A673 (cell line): ENCODE data around the gene AIF1. TPM values are rescaled to one million over a fixed set of nuclear protein-coding genes. Genes with fewer than 3 reads are reported as not detected.

ENCODE experiments used
- BruUV-seq: library from RNA; stranded (reverse); fragments of 400-500 nt; replicated peaks from 2 replicates; lab custom pipeline; 2021; lab: Mats Ljungman, UMichigan
- CTCF ChIA-PET: fragments of 300-600 bp; sonication (Branson Sonifier 250); formaldehyde crosslinking; loops from one replicate; lab custom pipeline; 2022; ENCODE audit warnings: antibody characterized with exemption; lab: Charles Lee
- POLR2A ChIA-PET: fragments of 300-600 bp; sonication (Branson Sonifier 250); formaldehyde crosslinking; loops from one replicate; lab custom pipeline; 2022; ENCODE audit warnings: antibody characterized with exemption; ENCODE audit not compliant: low non-redundant PET; lab: Charles Lee
- DNase-seq: peaks from one replicate; pipeline ENCODE4 v3.0.0-alpha.2; 2015; ENCODE audit warnings: low spot score
- H3K27ac ChIP-seq: fragments of 200-600 bp; sonication (generic); 2 replicates; pipeline ENCODE4 v1.5.1; 2016; ENCODE audit warnings: mixed run types, low read depth, mild to moderate bottlenecking, mixed read lengths, antibody characterized with exemption, low read length; ENCODE audit not compliant: poor library complexity, severe bottlenecking
- H3K27me3 ChIP-seq: fragments of 200-600 bp; sonication (generic); replicated peaks from 2 replicates; pipeline ENCODE4 v1.6.1; 2017; ENCODE audit warnings: mixed run types, low read depth, mild to moderate bottlenecking, mixed read lengths, antibody characterized with exemption, low read length; ENCODE audit not compliant: insufficient read depth, poor library complexity
- H3K36me3 ChIP-seq: fragments of 200-600 bp; sonication (generic); 2 replicates; pipeline ENCODE4 v1.6.1; 2016; ENCODE audit warnings: mixed run types, mild to moderate bottlenecking, mixed read lengths, antibody characterized with exemption, low read length; ENCODE audit not compliant: insufficient read depth, poor library complexity, severe bottlenecking
- H3K4me1 ChIP-seq: fragments of 200-600 bp; sonication (generic); 2 replicates; pipeline ENCODE4 v1.6.1; 2017; ENCODE audit warnings: mixed run types, mild to moderate bottlenecking, mixed read lengths, antibody characterized with exemption, low read length; ENCODE audit not compliant: insufficient read depth, poor library complexity, severe bottlenecking
- H3K4me3 ChIP-seq: fragments of 200-600 bp; sonication (generic); 2 replicates; pipeline ENCODE4 v1.5.1; 2016; ENCODE audit warnings: low read depth, mixed run types, mild to moderate bottlenecking, mixed read lengths, low read length; ENCODE audit not compliant: poor library complexity, severe bottlenecking
- H3K9me3 ChIP-seq: fragments of 200-600 bp; sonication (generic); 2 replicates; pipeline ENCODE4 v1.6.1; 2016; ENCODE audit warnings: mixed run types, low read depth, mild to moderate bottlenecking, mixed read lengths, antibody characterized with exemption, low read length; ENCODE audit not compliant: poor library complexity, severe bottlenecking
- CTCF ChIP-seq: fragments of 300-800, 200-600 bp; sonication (generic); conservative IDR thresholded peaks from 2 replicates; pipeline ENCODE4 v1.5.1; 2017; ENCODE audit warnings: low read depth, mild to moderate bottlenecking, antibody characterized with exemption, low read length, moderate library complexity, mixed read lengths
- EZH2 ChIP-seq: fragments of 200-600 bp; sonication (generic); IDR thresholded peaks from 2 replicates; pipeline ENCODE4 v1.6.1; 2017; ENCODE audit warnings: borderline replicate concordance, low read depth, mild to moderate bottlenecking, mixed read lengths, antibody characterized with exemption, low read length; ENCODE audit not compliant: poor library complexity, severe bottlenecking
- intact Hi-C: fragments of 100-400 bp; cut with micrococcal nuclease; formaldehyde crosslinking; loops from one replicate; pipeline ENCODE4 v1.10.0; 2022; ENCODE audit not compliant: unreplicated experiment
- total RNA-seq: library from RNA; stranded (reverse); gene quantifications from 2 replicates; pipeline ENCODE4 v1.2.3, GENCODE V29; 2021

Gene AIF1
- total RNA-seq, 1 experiment from 2014 or later: 0.64 TPM

- peak; percentile 86 for DNase-seq
- no peak for TF ChIP-seq EZH2
- TF ChIP-seq CTCF: peak; percentile 95
- ChIA-PET CTCF (interaction anchor here (1.0 to 2.6 kb wide), 3 partner anchors 12 to 18 kb away, joined by 3 to 23 read pairs (median 9); partner anchors contain the start of gene NCR3), POLR2A (no interaction called here)
- no peaks in the 10 kb centered on the region for H3K9me3 ChIP-seq
- no peaks in the 10 kb centered on the region for H3K27me3 ChIP-seq
- H3K4me1 ChIP-seq: no peaks in the 10 kb centered on the region
- H3K27ac ChIP-seq: peak overlapping the region; percentile 56
- no TSS peak for BruUV-seq
- H3K36me3 ChIP-seq: no peaks in the 10 kb centered on the region
- peak overlapping the region; percentile 78 for H3K4me3 ChIP-seq
- intact Hi-C loops: no loop called here
These were observed 34.1 kb upstream of the AIF1 start for GRCh38 chr6:31580807-31581433.

- H3K36me3 ChIP-seq: no peaks in the 10 kb centered on the region
- peak overlapping the region; percentile 78 for H3K4me3 ChIP-seq
- no peaks in the 10 kb centered on the region for H3K27me3 ChIP-seq
- H3K4me1 ChIP-seq: peaks cover 4% of the 10 kb centered on the region
- no peaks in the 10 kb centered on the region for H3K9me3 ChIP-seq
- peak overlapping the region; percentile 56 for H3K27ac ChIP-seq
- DNase-seq: no peak
- intact Hi-C loops: loop anchor here (2.0 kb wide), 1 partner anchor 15 kb away; no protein-coding TSS in a partner anchor
- ChIA-PET POLR2A (no interaction called here), CTCF (interaction anchor here (1.0 to 2.6 kb wide), 3 partner anchors 12 to 17 kb away, joined by 3 to 23 read pairs (median 9); partner anchors contain the start of gene NCR3)
- TF ChIP-seq CTCF (no peak), EZH2 (no peak)
- BruUV-seq: no TSS peak
These were observed 33.4 kb upstream of the AIF1 start for GRCh38 chr6:31581434-31582229.

DNA sequence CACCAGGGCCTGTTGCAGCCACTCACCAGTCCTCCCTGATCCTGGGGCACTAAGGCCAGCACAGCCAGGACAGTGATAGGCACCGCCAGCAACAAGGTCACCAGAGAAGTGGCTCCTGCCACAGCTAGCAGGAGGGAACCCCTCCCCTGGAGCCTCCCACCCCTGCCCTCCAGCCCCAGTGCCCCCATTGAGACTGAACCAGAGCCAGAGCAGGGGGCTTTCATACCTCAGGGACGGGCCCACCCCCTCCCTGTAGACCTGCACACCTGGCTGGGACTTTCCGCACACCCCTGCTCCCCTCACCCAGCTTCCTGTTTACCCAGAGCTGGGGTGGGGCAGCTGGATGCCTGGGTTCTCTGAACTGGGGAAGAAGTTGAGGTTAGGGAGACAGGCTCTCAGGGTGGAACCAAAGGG lies 32.8 kb upstream of the AIF1 start, which contains the start of gene LTB:
Gene LTB, minus strand, starts transcription at position 195 of the 414 bp plus-strand sequence. Its CDS starts 7 bp downstream, at position 188.
- TF ChIP-seq EZH2: no peak
- no peak for TF ChIP-seq CTCF
- BruUV-seq: no TSS peak
- Histone ChIP-seq H3K27ac (peak within 1 kb of the TSS; percentile 56), H3K36me3 (no peaks in the 10 kb centered on the region), H3K4me3 (peak within 1 kb of the TSS; percentile 78), H3K27me3 (no peaks in the 10 kb centered on the region), H3K9me3 (no peaks in the 10 kb centered on the region), H3K4me1 (peaks cover 4% of the 10 kb centered on the region)
- DNase-seq: no peak
- POLR2A ChIA-PET: interaction anchor here (0.6 kb wide), 1 partner anchor 63 kb away, joined by 3 read pairs; no protein-coding TSS in a partner anchor
- CTCF ChIA-PET: no interaction called here
- intact Hi-C loops: loop anchor here (2.0 kb wide), 1 partner anchor 15 kb away; no protein-coding TSS in a partner anchor
